Fibroblast of villous mesenchyme (primary cell): ENCODE measurements around the gene CRYBA4. TPM values are rescaled to one million over a fixed set of nuclear protein-coding genes. Genes with fewer than 3 reads are reported as not detected.

Experiments used
- DNase-seq: peaks from one replicate; pipeline ENCODE4 v3.0.0-alpha.2; 2010; ENCODE audit warnings: low read depth
- H3K4me3 ChIP-seq: 2 replicates; pipeline ENCODE4 v1.5.1; 2011; ENCODE audit warnings: low read depth, mild to moderate bottlenecking, low read length
- total RNA-seq: library from RNA; depleted of rRNA; stranded (reverse); fragments of >200 nt; gene quantifications from 2 replicates; pipeline ENCODE4 v1.2.3, GENCODE V29; 2012
- TF ChIP-seq, protein P1 (sequence below): IDR thresholded peaks from 2 replicates; pipeline ENCODE4 v1.5.1; 2012; ENCODE audit warnings: low read depth, mild to moderate bottlenecking, low read length; ENCODE audit not compliant: insufficient read depth

CRYBA4 gene
- total RNA-seq, 1 donor = not detected

DNA sequence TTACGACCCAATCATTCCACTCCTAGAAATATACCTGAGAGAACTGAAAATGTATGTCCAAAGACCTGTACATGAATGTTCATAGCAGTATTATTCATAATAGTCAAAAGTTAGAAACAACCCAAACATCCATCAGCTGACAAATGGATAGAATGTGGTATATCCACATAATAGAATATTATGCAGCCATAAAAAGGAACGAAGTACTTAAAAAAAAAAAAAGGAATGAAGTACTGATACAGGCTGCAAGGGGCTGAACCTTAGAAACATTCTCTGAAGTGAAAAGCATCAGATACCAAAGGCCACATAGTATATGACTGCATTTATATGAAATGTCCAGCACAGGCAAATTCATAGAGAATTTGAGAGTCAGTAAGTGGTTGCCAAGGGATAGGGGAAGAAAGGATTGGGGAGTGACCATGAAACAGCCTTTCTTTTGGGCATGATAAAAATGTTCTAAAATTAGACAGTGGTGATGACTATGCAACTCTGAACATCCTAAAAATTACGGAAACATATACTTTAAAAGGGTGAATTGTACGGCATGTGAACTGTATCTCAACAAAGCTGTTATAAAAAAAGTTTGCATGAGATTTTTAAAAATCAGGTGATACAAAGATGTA lies 33.7 kb upstream of the CRYBA4 start:
- TF ChIP-seq, protein P1, sequence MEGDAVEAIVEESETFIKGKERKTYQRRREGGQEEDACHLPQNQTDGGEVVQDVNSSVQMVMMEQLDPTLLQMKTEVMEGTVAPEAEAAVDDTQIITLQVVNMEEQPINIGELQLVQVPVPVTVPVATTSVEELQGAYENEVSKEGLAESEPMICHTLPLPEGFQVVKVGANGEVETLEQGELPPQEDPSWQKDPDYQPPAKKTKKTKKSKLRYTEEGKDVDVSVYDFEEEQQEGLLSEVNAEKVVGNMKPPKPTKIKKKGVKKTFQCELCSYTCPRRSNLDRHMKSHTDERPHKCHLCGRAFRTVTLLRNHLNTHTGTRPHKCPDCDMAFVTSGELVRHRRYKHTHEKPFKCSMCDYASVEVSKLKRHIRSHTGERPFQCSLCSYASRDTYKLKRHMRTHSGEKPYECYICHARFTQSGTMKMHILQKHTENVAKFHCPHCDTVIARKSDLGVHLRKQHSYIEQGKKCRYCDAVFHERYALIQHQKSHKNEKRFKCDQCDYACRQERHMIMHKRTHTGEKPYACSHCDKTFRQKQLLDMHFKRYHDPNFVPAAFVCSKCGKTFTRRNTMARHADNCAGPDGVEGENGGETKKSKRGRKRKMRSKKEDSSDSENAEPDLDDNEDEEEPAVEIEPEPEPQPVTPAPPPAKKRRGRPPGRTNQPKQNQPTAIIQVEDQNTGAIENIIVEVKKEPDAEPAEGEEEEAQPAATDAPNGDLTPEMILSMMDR = no peak
- H3K4me3 ChIP-seq = no peak overlapping the region
- no peak for DNase-seq

GRCh38 chr22:26588729-26589366 lies 32.9 kb upstream of the CRYBA4 start:
- DNase-seq = no peak
- H3K4me3 ChIP-seq = peak overlapping the region; percentile 84
- TF ChIP-seq, protein P1 = no peak

- H3K4me3 ChIP-seq = peak overlapping the region; percentile 84
- peak; percentile 18 for DNase-seq
- TF ChIP-seq, protein P1 = no peak
These were observed 32.4 kb upstream of the CRYBA4 start for GRCh38 chr22:26589367-26589844.

DNA sequence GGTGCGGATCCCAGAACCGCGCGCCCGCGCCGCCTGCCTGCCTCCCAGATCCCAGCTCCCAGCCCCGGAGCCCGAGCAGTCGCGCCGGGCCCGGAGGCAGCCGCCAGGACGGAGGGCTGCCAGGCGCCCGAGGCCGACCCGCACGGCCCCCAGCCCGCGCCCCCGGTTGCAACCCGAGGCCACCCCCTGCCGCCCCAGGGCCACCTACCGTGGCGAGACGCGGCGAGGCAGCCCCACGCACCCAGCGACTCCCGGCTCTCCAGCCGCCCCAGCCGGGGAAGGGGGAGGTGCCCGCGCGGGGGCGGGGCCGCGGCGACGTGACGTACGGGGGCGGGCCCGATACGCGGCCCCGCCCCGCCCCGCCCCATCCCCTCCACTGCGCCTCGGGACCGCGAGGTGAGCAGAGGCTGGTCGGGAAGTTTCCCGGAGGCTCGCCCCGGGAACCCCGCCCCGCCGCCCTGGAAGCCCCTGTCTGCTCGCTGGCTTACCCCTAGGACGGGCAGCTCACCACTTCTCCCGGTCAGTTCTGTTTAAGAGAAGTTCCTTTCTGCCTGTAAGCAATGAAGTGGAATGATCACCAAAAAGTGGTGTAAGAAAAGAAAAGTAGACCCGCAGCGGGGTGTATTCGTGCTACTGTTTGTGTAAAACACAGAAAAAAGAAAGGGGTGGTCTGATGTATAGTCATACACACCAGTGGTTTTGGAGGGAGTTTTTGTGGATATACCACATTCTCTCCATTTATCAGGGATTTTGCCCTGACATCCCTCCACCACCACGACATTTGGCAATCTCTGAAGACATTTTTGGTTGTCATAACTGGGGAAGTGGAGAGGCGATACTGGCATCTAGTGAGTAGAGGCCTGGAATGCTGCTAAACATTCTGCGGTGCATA lies 31.7 kb upstream of the CRYBA4 start, which contains the start of gene TPST2:
TSS of gene TPST2 (minus strand) at position 288 of the 892 bp plus-strand sequence. CDS start 48,502 bp downstream, outside the sequence.
- peak; percentile 79 for DNase-seq
- peak within 1 kb of the TSS; percentile 84 for H3K4me3 ChIP-seq
- TF ChIP-seq, protein P1 = no peak

DNA sequence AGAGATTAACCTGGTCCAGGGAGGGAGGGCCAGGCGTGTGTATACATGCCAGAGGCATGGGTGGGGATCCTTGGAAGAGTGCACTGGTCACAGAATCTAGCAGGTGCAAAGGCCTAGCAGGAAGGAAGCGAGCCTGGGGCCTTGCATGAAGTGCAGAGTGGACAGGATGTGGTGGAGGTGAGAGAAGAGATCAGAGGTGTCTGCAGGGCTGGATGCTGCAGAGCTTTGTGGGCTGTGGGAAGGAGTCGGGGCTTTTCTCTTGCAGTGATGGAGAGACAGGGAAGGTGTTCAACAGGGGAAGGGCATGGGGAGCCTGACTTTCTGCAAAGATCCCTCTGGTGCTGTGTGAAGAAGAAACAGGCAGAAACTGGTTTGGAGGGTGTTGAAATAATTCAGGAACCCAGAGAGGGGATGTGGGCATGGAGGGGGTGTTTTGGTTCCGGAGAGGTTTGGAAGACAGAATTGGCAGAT lies 29.3 kb upstream of the CRYBA4 start:
- TF ChIP-seq, protein P1 = no peak

GRCh38 chr22:26593763-26594162 lies 28.0 kb upstream of the CRYBA4 start:
- DNase-seq = no peak

More for the DNA sequence above, 29.3 kb upstream of the CRYBA4 start:
- no peak for DNase-seq
- no peak overlapping the region for H3K4me3 ChIP-seq

More at GRCh38 chr22:26593763-26594162, 28.0 kb upstream of the CRYBA4 start:
- TF ChIP-seq, protein P1 = no peak
- no peak overlapping the region for H3K4me3 ChIP-seq
